SK-N-MC (cell line): ENCODE measurements around the gene UTP3.
A peak's percentile ranks its signal among the peaks of the same experiment; 100 is the strongest.

Experiments used
- DNase-seq: peaks from one replicate; pipeline ENCODE4 v3.0.0-alpha.2; 2011; ENCODE audit warnings: low read depth, low spot score
- H3K27ac ChIP-seq: fragments of 200-600 bp; sonication (generic); 2 replicates; pipeline ENCODE4 v1.5.1; 2016; ENCODE audit warnings: mixed run types
- H3K36me3 ChIP-seq: fragments of 200-600 bp; sonication (generic); 2 replicates; pipeline ENCODE4 v1.6.1; 2017; ENCODE audit warnings: antibody characterized with exemption, low read length, mixed read lengths; ENCODE audit not compliant: insufficient read depth
- H3K4me3 ChIP-seq: fragments of 200-600 bp; sonication (generic); 2 replicates; pipeline ENCODE4 v1.5.1; 2016
- H3K9ac ChIP-seq: fragments of 200-600 bp; sonication (generic); 2 replicates; pipeline ENCODE4 v1.8.0; 2017; ENCODE audit warnings: mixed run types, mixed read lengths; ENCODE audit not compliant: insufficient read length
- H3K9me3 ChIP-seq: fragments of 200-600 bp; sonication (generic); 2 replicates; pipeline ENCODE4 v1.6.1; 2017; ENCODE audit warnings: low read depth, mild to moderate bottlenecking, antibody characterized with exemption, low read length, moderate library complexity, mixed read lengths
- EZH2 ChIP-seq: fragments of 200-600 bp; sonication (generic); IDR thresholded peaks from one replicate; pipeline ENCODE4 v1.6.1; 2017; ENCODE audit warnings: antibody characterized with exemption
- FOXP2 ChIP-seq: optimal IDR thresholded peaks from 2 replicates; pipeline ENCODE3; 2011; ENCODE audit warnings: mild to moderate bottlenecking, moderate library complexity; ENCODE audit not compliant: insufficient read depth; ENCODE audit errors: extremely low read length, control extremely low read depth
- POLR2AphosphoS5 ChIP-seq: IDR thresholded peaks from 2 replicates; pipeline ENCODE4 v1.6.1; 2012; ENCODE audit warnings: mild to moderate bottlenecking, low read depth, low read length, borderline replicate concordance

Gene UTP3

DNA sequence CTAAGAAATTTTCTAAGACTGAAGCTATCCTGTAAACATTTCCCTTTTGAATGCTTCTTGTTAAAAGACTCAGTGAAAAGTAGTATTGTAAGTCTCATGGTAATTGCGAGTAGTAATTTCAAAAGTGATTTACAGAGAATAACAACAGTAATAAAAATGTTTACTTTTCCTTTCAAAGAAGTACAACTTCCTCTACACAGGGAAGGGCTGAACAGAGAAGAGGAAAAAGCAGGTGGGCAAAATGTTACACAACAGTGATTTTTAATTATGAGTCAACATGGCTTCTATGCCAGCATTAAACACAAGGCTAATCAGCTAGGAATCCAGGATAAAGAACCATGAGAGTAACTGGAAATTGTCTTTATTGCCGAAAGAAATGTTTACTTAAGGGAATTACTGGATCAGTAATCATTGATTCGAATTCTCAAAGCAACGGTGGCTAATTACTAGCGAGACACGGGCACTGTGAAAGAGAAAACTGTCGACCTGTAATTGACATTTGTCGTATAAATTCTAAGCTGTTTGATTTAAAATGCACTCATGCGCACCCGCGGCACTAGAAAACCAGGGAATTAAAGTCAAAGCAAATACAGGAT is 15.4 kb downstream of the UTP3 start:
- Histone ChIP-seq H3K27ac (peak overlapping the region; percentile 85), H3K9ac (peak overlapping the region; percentile 82), H3K36me3 (no peaks in the 10 kb centered on the region), H3K4me3 (peak overlapping the region; percentile 88), H3K9me3 (no peaks in the 10 kb centered on the region)
- no peak for DNase-seq
- TF ChIP-seq POLR2AphosphoS5: no peak
- TF ChIP-seq EZH2: no peak
- TF ChIP-seq FOXP2: no peak

DNA sequence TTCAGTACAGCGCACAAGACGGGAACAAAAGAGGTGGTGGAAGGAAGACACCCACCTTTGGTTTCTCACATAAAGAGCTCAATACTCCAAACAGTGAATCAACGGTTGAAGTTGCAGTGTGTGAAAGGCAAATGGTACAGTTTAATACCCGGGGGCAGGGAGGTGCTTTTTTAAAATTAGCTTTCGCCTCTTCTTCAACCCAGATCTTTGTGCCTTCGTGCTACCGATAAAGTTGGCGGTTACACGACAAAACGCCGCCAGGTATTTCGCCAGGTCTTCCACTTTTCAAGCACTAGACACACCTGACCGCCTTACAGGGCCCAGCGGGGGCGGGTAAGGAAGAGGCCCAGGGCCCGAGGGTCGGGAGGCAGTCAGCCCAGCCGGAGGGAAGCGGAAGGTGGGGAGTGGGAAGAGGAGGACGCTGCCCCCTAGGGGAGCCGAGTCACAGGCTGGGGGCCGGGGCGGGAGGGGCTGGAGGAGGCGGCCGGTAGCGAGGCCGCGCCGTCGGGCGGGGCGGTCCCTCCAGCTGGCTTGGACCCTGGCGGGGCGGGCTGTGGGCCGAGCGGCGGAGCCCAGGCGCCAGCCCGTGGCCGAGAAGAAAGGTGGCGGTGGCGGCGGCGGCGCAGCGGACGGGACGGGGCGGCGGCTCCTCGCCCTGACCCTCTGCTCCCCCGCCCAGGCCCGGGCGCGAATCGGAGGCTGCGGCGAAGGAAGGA is 16.0 kb downstream of the UTP3 start:
- no peaks in the 10 kb centered on the region for H3K36me3 ChIP-seq
- H3K9ac ChIP-seq: peak overlapping the region; percentile 82
- H3K27ac ChIP-seq: peak overlapping the region; percentile 85
- no peaks in the 10 kb centered on the region for H3K9me3 ChIP-seq
- peak overlapping the region; percentile 88 for H3K4me3 ChIP-seq
- DNase-seq: no peak
- TF ChIP-seq EZH2 (no peak), POLR2AphosphoS5 (peak; percentile 62)

DNA sequence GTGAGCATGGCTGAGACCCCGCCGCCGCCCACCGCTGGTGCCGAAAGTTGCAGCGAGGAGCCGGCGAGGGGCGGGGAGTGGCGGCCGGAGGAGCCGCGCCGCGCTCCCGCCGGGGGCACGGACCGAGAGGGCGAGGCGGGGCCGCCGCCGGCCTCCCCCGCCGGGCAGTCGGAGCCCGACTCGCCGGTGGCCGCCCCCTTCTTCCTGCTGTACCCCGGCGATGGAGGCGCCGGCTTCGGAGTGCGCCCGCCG is 16.5 kb downstream of the UTP3 start:
- H3K36me3 ChIP-seq: no peaks in the 10 kb centered on the region
- DNase-seq: no peak
- H3K27ac ChIP-seq: peak overlapping the region; percentile 85
- no peaks in the 10 kb centered on the region for H3K9me3 ChIP-seq
- TF ChIP-seq POLR2AphosphoS5: no peak
- no peak for TF ChIP-seq EZH2
- no peak for TF ChIP-seq FOXP2
- H3K9ac ChIP-seq: peak overlapping the region; percentile 82
- H3K4me3 ChIP-seq: peak overlapping the region; percentile 88

DNA sequence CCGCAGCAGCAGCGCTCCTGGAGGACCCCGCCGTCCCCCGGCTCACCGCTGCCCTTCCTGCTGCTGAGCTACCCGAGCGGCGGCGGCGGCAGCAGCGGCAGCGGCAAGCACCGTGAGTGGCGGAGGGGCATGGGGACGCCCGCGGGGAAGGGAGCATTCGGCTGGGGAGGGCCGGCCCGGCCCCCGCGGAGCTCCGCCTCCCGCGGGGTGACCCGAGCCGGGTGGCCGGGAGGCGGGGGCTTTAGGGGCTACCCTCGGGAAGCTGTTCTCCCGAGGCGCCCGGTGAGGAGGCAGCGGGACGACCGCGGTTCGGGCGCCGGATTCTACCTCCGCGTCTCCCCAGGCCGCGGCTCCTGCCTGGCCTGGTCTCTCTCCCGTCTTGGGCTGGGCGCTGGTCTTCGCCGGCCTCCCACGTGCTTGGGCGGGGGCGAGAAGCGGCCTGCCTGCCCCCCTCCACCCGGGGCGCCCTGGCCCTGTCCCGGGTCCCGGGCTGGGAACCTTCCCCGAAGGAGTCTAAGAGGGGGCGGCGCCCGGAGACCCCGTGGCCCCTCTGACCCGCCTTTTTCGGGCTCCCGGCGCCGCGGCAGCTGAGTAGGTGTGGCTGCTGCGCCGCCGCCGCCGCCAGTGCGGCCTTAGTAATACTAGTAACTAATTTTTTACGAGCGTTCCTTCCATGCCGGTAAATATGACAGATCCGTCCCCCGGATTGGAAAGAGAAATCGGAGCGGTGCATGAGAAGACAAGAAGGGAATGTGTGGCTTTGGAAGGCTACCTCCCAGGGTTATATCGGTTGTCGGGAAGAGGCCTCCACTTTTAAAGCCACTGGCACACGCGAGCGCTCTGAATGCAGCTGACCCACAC is 17.1 kb downstream of the UTP3 start:
- Histone ChIP-seq H3K4me3 (peak overlapping the region; percentile 88), H3K9me3 (no peaks in the 10 kb centered on the region), H3K9ac (peak overlapping the region; percentile 82), H3K27ac (peak overlapping the region; percentile 66), H3K36me3 (no peaks in the 10 kb centered on the region)
- TF ChIP-seq POLR2AphosphoS5 (peak; percentile 74; the same call in 1 of the 2 replicates), EZH2 (no peak)
- DNase-seq: no peak

DNA sequence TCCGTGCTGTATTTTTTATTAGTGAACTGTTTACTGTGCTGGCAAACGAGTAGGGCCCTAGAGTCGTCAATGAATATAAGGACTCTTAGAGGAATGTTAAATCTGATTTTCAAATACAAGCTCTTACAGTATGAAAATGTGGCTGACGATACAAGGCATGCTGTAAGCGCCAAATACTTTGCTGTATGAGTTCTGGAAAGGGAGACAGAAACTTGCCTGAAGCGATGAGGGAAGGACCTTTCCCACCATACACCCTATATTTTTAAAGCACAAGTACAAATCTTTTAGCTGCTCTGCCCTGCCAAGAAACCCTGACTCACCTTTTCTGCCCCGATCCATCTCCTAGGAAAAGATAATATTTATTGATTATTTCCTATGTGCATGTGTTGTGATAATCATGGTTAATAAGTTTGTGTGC is 17.7 kb downstream of the UTP3 start:
- Histone ChIP-seq H3K36me3 (no peaks in the 10 kb centered on the region), H3K9me3 (no peaks in the 10 kb centered on the region), H3K27ac (peak overlapping the region; percentile 66), H3K4me3 (peak overlapping the region; percentile 88), H3K9ac (peak overlapping the region; percentile 82)
- no peak for DNase-seq
- TF ChIP-seq EZH2: no peak

DNA sequence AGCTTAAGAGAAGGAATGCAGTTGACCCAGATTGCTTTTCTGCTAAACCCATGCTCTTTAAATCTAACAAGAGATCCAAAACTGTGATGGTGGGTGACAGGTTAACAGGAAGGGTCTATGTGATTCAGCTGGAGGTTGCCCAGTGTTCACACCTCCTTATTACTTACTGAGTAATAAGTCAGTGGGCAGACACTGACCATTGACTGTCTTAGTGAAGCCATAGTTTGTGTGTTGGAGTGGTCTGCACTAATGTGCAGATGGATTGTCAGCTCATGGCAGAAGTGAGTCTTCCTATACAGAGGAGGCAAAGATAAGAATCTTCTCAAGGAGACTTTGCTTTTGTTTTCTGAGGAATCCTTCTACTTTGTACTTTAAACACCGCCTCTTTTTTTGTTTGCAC is 18.2 kb downstream of the UTP3 start:
- TF ChIP-seq EZH2 (no peak), FOXP2 (no peak), POLR2AphosphoS5 (no peak)
- Histone ChIP-seq H3K36me3 (no peaks in the 10 kb centered on the region), H3K9ac (peak overlapping the region; percentile 82), H3K27ac (0 out of 2 replicates have a peak overlapping the region, but pooled peaks have one; percentile 66), H3K9me3 (no peaks in the 10 kb centered on the region), H3K4me3 (peak overlapping the region; percentile 88)
- DNase-seq: no peak

DNA sequence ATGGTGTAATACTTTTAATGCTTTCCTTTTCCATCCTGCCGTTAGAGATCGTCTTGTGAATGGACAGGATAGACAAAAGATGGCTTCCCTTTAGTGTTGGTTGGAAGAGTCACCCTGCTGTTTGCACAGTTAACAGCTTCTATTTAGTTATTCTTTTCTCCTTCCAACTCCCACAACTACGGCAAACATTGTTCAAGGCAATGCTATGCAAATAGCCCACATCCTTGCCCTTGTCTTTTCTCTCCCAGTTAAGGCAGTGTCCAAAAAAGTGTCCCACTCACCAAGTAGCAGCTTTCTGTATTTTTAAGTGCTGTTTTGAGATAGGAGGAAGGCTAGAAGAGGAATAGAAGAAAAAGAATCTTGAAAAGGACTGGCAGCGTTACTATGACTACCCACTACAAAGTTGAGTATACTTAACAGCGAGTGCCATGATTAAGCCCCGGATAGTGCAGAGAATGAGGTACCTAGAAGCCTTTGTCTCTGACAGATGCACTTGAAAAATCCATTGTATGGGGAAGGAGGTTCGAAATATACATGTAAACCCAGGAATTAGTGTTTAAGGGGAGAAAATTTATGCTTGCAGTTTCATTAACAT is 21.4 kb downstream of the UTP3 start:
- TF ChIP-seq POLR2AphosphoS5 (no peak), FOXP2 (no peak), EZH2 (no peak)
- Histone ChIP-seq H3K9me3 (no peaks in the 10 kb centered on the region), H3K9ac (no peak overlapping the region), H3K36me3 (no peaks in the 10 kb centered on the region), H3K27ac (0 out of 2 replicates have a peak overlapping the region, but pooled peaks have one; percentile 33), H3K4me3 (no peak overlapping the region)
- DNase-seq: no peak

DNA sequence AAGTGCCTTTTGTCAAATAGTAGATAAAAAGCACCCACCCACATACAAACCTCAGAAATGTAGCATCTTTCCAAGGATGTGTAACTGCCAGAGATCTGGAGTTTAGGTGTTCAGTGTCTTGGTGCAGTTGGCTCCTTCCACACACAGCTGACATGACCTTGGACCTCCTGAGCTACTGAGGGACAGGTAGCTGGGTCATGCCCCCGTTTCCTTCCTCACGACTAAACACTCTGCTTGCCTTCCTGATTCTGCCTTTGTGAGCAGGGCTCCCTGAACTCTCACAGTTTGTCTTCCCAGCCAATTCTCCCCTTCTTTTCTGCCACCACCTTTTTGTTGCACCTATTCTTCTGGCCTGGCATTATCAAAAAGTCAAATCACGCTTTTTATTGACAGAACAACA is 23.3 kb downstream of the UTP3 start:
- DNase-seq: no peak
- H3K4me3 ChIP-seq: no peak overlapping the region
- no peak overlapping the region for H3K9ac ChIP-seq
- peak overlapping the region; percentile 67; the same call in 1 of the 2 replicates for H3K27ac ChIP-seq
- H3K9me3 ChIP-seq: no peaks in the 10 kb centered on the region
- TF ChIP-seq EZH2 (no peak), POLR2AphosphoS5 (no peak), FOXP2 (no peak)
- no peaks in the 10 kb centered on the region for H3K36me3 ChIP-seq
